ENCODE measurements around the gene PRKG1. TPM values are rescaled to one million over a fixed set of nuclear protein-coding genes. Genes with fewer than 3 reads are reported as not detected.

PRKG1 gene
- total RNA-seq, 2 donors from 2014 or later: 17.8 to 31.1 TPM

DNA sequence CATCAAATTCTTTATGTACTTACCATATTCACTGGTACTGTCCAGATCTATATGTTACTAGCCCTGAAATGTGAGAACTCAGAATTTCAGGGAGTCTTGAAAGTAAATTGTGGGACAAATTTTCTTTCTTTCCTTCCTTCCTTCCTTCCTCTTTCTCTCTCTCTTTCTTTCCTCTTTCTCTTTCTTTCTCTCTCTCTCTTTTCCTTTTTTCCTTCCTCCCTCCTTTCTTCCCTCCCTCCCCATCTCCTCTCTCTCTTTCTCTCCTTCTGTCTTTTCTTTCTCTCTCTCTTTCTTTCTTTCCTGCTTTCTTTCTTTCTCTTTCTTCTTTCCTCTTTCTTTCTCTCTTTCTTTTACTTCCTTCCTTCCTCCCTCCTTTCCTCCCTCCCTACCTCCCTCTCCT lies 882.5 kb downstream of the PRKG1 start:
- no peak overlapping the region for H3K27ac ChIP-seq
- H3K9me3 ChIP-seq: no peaks in the 10 kb centered on the region
- no peaks in the 10 kb centered on the region for H3K27me3 ChIP-seq
- H3K4me1 ChIP-seq: peaks cover 0 to 8% of the 10 kb centered on the region in 2 donors
- DNase-seq (ENCODE audit: low spot score): no peak
- no peaks in the 10 kb centered on the region for H3K36me3 ChIP-seq
- TF ChIP-seq CTCF (IDR thresholded peaks at IDR 0.05): no peak
- H3K4me3 ChIP-seq: no peak overlapping the region

DNA sequence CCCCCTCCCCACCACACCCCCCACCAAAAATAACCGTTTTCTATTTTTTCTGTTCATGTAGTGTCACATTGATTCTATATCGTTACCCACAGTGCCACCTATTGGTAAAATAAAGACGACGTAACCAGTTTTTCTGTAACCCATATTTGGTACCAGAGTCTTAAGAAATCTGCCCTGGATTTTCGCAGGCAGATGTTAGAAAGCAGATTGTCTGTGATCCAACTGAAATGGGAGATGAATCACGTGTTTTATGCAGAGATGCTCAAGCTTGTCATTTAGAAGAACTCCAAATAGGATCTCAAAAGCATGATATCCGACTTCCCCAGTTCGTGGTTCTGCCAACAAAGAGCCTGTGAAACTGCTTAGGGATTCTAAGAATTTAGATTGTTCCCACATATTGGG lies 886.2 kb downstream of the PRKG1 start:
- no peak for DNase-seq (ENCODE audit: low spot score)
- Histone ChIP-seq H3K27ac (no peak overlapping the region), H3K9me3 (no peaks in the 10 kb centered on the region), H3K4me1 (peaks cover 0 to 3% of the 10 kb centered on the region in 2 donors), H3K27me3 (no peaks in the 10 kb centered on the region), H3K4me3 (no peak overlapping the region), H3K36me3 (no peaks in the 10 kb centered on the region)
- peak; percentile 52 to 70 for TF ChIP-seq CTCF (IDR thresholded peaks at IDR 0.05)

- Histone ChIP-seq H3K4me1 (peaks cover 0 to 3% of the 10 kb centered on the region in 2 donors), H3K9me3 (no peaks in the 10 kb centered on the region), H3K27me3 (no peaks in the 10 kb centered on the region), H3K4me3 (no peak overlapping the region), H3K36me3 (no peaks in the 10 kb centered on the region), H3K27ac (no peak overlapping the region)
- DNase-seq (ENCODE audit: low spot score): no peak
- TF ChIP-seq CTCF (IDR thresholded peaks at IDR 0.05): no peak
Observed at GRCh38 chr10:51961401-51961800, 887.1 kb downstream of the PRKG1 start.

DNA sequence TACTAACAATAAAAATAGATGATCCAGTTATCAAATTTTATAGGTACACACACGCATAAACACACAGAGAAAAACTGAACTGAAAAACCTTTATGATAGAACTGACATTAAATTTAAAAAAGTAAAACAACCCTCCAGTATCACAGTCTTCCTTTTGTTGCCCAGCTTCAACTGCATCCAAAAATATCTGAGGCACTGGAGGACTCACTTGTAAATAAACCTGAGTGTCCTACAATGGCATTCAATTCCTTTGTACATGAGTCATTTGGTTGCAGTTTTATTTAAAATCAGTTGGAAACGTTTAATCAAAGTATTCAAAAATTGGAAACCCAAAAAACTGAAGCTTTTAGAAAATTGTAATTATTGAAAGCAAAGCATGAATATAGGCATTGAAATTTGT lies 890.3 kb downstream of the PRKG1 start:
- Histone ChIP-seq H3K9me3 (no peaks in the 10 kb centered on the region), H3K27ac (no peak overlapping the region), H3K4me1 (peaks cover 0 to 3% of the 10 kb centered on the region in 2 donors), H3K4me3 (no peak overlapping the region), H3K36me3 (no peaks in the 10 kb centered on the region), H3K27me3 (no peaks in the 10 kb centered on the region)
- TF ChIP-seq CTCF (IDR thresholded peaks at IDR 0.05): no peak
- DNase-seq (ENCODE audit: low spot score): no peak

GRCh38 chr10:51965451-51965850 lies 891.2 kb downstream of the PRKG1 start:
- peaks cover 0 to 3% of the 10 kb centered on the region in 2 donors for H3K4me1 ChIP-seq
- H3K27ac ChIP-seq: no peak overlapping the region
- no peak overlapping the region for H3K4me3 ChIP-seq
- no peaks in the 10 kb centered on the region for H3K36me3 ChIP-seq
- no peaks in the 10 kb centered on the region for H3K9me3 ChIP-seq
- no peak for TF ChIP-seq CTCF (IDR thresholded peaks at IDR 0.05)
- H3K27me3 ChIP-seq: no peaks in the 10 kb centered on the region
- no peak for DNase-seq (ENCODE audit: low spot score)

GRCh38 chr10:51972733-51973346 lies 898.6 kb downstream of the PRKG1 start:
- no peak overlapping the region for H3K4me3 ChIP-seq
- no peak for DNase-seq (ENCODE audit: low spot score)
- H3K36me3 ChIP-seq: no peaks in the 10 kb centered on the region
- no peak for TF ChIP-seq CTCF (IDR thresholded peaks at IDR 0.05)
- no peaks in the 10 kb centered on the region for H3K9me3 ChIP-seq
- H3K4me1 ChIP-seq: peaks cover 0 to 6% of the 10 kb centered on the region in 2 donors
- H3K27ac ChIP-seq: no peak overlapping the region
- H3K27me3 ChIP-seq: no peaks in the 10 kb centered on the region

All from right atrium auricular region (tissue), 2 donors.